ENCODE results near the gene SPTBN1.

SPTBN1 gene

DNA sequence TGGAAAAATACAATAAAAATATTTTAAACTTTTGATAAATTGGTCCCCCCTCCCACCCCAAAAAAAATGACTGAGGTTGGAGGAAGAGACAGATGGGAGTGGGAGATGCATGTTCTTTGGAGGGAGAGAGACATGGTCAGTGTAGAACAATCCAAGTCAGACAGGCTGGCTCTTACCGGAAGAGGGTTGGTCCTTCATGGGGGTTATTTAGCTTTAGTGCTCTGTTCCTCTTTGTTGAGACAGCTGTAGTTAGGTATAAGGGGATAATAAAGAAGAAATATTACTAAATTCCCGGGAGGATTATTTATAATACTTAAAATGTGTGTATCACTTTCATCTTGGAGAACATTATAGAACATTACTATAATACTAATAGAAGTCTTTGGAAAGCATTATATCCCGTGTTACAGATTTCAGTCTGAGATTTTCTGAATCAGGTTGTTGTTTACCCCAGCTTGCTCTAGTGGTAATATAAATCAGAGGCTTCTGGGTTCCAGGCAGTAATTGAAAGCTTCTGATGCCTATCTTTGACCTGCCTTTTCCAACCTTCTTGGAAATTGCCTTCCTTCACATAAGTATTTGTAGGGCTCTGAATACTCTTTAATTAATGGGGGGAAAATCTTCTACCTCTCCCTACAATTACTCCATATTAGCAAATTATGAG is 87.7 kb downstream of the SPTBN1 start:
- no peak for DNase-seq (ENCODE audit: low read depth)
- H3K4me3 ChIP-seq (ENCODE audit: control insufficient read depth, low read depth, low read length): no peak overlapping the region
- TF ChIP-seq, protein P1, sequence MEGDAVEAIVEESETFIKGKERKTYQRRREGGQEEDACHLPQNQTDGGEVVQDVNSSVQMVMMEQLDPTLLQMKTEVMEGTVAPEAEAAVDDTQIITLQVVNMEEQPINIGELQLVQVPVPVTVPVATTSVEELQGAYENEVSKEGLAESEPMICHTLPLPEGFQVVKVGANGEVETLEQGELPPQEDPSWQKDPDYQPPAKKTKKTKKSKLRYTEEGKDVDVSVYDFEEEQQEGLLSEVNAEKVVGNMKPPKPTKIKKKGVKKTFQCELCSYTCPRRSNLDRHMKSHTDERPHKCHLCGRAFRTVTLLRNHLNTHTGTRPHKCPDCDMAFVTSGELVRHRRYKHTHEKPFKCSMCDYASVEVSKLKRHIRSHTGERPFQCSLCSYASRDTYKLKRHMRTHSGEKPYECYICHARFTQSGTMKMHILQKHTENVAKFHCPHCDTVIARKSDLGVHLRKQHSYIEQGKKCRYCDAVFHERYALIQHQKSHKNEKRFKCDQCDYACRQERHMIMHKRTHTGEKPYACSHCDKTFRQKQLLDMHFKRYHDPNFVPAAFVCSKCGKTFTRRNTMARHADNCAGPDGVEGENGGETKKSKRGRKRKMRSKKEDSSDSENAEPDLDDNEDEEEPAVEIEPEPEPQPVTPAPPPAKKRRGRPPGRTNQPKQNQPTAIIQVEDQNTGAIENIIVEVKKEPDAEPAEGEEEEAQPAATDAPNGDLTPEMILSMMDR (conservative IDR thresholded peaks at IDR 0.05; ENCODE audit: control insufficient read depth, insufficient read depth, low read depth, low read length): no peak

GRCh38 chr2:54545702-54546450 is 89.7 kb downstream of the SPTBN1 start:
- peak; percentile 56 for DNase-seq (ENCODE audit: low read depth)
- TF ChIP-seq, protein P1 (conservative IDR thresholded peaks at IDR 0.05; ENCODE audit: control insufficient read depth, insufficient read depth, low read depth, low read length): no peak
- H3K4me3 ChIP-seq (ENCODE audit: control insufficient read depth, low read depth, low read length): no peak overlapping the region

GRCh38 chr2:54546518-54546917 is 90.4 kb downstream of the SPTBN1 start:
- TF ChIP-seq, protein P1 (conservative IDR thresholded peaks at IDR 0.05; ENCODE audit: control insufficient read depth, insufficient read depth, low read depth, low read length): no peak

DNA sequence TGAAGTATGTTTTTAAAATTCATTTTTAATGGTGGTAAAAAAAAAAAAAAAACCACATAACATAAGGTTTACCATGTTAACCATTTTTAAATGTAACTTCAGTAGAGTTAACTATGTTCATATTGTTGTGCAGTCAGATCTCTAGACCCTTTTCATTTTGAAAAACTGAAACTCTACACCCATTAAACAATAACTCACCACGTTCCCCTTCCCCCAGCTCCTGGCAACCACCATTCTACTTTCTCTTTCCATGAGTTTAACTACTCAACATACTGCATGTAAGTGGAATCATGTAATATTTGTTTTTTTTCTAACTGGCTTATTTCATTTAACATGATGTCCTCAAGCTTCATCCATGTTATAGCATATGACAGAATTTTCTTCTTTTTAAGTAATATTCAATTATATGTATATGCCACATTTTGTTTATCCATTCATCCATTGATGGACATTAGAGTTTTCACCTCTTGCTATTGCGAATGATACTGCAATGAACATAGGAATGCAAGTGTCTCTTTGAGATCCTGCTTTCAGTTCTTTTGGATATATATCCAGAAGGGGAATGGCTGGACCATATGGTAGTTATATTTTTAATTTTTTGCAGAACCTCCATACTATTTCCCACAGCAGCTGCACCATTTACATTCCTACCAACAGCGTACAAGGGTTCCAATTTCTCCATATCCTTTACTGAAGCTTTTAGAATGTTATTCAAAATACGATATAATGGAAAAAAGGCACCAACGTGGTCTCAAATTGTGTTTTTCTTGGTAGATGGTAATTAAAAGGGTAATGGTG is 91.0 kb downstream of the SPTBN1 start:
- no peak overlapping the region for H3K4me3 ChIP-seq (ENCODE audit: control insufficient read depth, low read depth, low read length)
- DNase-seq (ENCODE audit: low read depth): no peak
- TF ChIP-seq, protein P1 (conservative IDR thresholded peaks at IDR 0.05; ENCODE audit: control insufficient read depth, insufficient read depth, low read depth, low read length): no peak

More at GRCh38 chr2:54546518-54546917, 90.4 kb downstream of the SPTBN1 start:
- no peak overlapping the region for H3K4me3 ChIP-seq (ENCODE audit: control insufficient read depth, low read depth, low read length)
- DNase-seq (ENCODE audit: low read depth): no peak

GRCh38 chr2:54549430-54549829 is 93.3 kb downstream of the SPTBN1 start:
- TF ChIP-seq, protein P1 (conservative IDR thresholded peaks at IDR 0.05; ENCODE audit: control insufficient read depth, insufficient read depth, low read depth, low read length): no peak
- no peak for DNase-seq (ENCODE audit: low read depth)
- H3K4me3 ChIP-seq (ENCODE audit: control insufficient read depth, low read depth, low read length): no peak overlapping the region

DNA sequence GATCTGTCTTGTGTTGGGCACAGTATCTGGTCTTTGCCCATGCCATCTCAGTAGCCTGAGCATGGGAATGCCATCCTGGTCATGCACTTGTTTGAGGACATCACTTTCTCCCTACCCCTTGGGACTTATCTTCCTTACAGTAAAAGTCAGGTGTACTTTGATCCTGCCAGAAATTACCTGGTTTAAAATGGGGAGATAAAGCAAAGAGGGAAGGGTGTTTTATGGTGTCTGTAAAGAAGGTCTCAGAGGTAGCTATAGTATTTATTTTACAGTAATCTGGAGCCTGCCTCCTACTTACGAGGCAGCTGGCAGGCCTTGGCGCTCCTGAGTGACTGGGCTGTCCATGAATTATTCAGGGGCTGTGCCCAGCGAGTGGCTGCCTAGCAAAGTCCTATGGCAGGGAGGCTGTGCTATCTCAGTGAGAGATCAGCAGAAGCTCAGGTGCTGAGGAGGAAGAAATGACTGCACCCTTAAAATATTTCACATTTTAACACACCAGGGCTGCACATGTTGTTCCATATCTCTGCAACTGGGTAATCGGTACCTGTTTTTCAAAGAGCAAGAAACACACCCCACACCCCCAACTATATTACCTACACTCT is 93.9 kb downstream of the SPTBN1 start:
- no peak for DNase-seq (ENCODE audit: low read depth)
- no peak overlapping the region for H3K4me3 ChIP-seq (ENCODE audit: control insufficient read depth, low read depth, low read length)
- TF ChIP-seq, protein P1 (conservative IDR thresholded peaks at IDR 0.05; ENCODE audit: control insufficient read depth, insufficient read depth, low read depth, low read length): no peak
